HG03025 (cell line): ENCODE data around the gene CDH22.

Source experiments
- ATAC-seq: cut with Tn5 transposase; IDR thresholded peaks from one replicate; pipeline ENCODE4 v1.9.1; 2021; ENCODE audit warnings: mild to moderate bottlenecking, moderate library complexity; ENCODE audit not compliant: unreplicated experiment, low FRiP score

Gene CDH22

GRCh38 chr20:46272389-46273047, 35.8 kb downstream of the CDH22 start:
- ATAC-seq: no peak

- ATAC-seq: no peak
These were observed 37.1 kb downstream of the CDH22 start for GRCh38 chr20:46270977-46271744.

- no peak for ATAC-seq
These were observed 38.9 kb downstream of the CDH22 start for GRCh38 chr20:46269372-46269771.

- no peak for ATAC-seq
These were observed 39.6 kb downstream of the CDH22 start for GRCh38 chr20:46268662-46269061.

GRCh38 chr20:46268131-46268614, 40.1 kb downstream of the CDH22 start:
- ATAC-seq: no peak

GRCh38 chr20:46267108-46268105, 40.9 kb downstream of the CDH22 start:
- ATAC-seq: no peak

GRCh38 chr20:46265539-46265938, 42.8 kb downstream of the CDH22 start:
- ATAC-seq: no peak

- no peak for ATAC-seq
These were observed 43.7 kb downstream of the CDH22 start for GRCh38 chr20:46264391-46265266.

- no peak for ATAC-seq
These were observed 46.6 kb downstream of the CDH22 start for GRCh38 chr20:46261456-46262253.

GRCh38 chr20:46260936-46261454, 47.3 kb downstream of the CDH22 start:
- no peak for ATAC-seq

- ATAC-seq: no peak
These were observed 47.8 kb downstream of the CDH22 start for GRCh38 chr20:46260480-46260879.

GRCh38 chr20:46259260-46259859, 48.9 kb downstream of the CDH22 start:
- no peak for ATAC-seq

GRCh38 chr20:46257887-46258286, 50.4 kb downstream of the CDH22 start:
- no peak for ATAC-seq

GRCh38 chr20:46256293-46256692, 52.0 kb downstream of the CDH22 start:
- no peak for ATAC-seq

- ATAC-seq: no peak
These were observed 52.7 kb downstream of the CDH22 start for GRCh38 chr20:46255440-46256104.

- ATAC-seq: no peak
These were observed 54.9 kb downstream of the CDH22 start for GRCh38 chr20:46253391-46253790.

- ATAC-seq: no peak
These were observed 55.8 kb downstream of the CDH22 start for GRCh38 chr20:46252352-46253091.
